Measurements from ENCODE around the gene ATP10B.

The ATP10B gene

GRCh38 chr5:160792281-160792680 is 59.7 kb downstream of the ATP10B start:
- Histone ChIP-seq H3K9me3 (ENCODE audit: control insufficient read depth, low read length) (no peaks in the 10 kb centered on the region), H3K36me3 (ENCODE audit: control insufficient read depth, insufficient read depth, low read length) (no peaks in the 10 kb centered on the region), H3K27me3 (replicated peaks; ENCODE audit: control insufficient read depth, insufficient read depth, low read length, poor library complexity, severe bottlenecking) (no peaks in the 10 kb centered on the region), H3K4me1 (ENCODE audit: control insufficient read depth, insufficient read depth, low read length, poor library complexity, severe bottlenecking) (no peaks in the 10 kb centered on the region), H3K4me3 (ENCODE audit: insufficient read depth, low read depth, low read length, poor library complexity, severe bottlenecking) (no peak overlapping the region), H3K27ac (ENCODE audit: insufficient read depth, low read length, poor library complexity, severe bottlenecking) (no peak overlapping the region)
- no peak for DNase-seq

DNA sequence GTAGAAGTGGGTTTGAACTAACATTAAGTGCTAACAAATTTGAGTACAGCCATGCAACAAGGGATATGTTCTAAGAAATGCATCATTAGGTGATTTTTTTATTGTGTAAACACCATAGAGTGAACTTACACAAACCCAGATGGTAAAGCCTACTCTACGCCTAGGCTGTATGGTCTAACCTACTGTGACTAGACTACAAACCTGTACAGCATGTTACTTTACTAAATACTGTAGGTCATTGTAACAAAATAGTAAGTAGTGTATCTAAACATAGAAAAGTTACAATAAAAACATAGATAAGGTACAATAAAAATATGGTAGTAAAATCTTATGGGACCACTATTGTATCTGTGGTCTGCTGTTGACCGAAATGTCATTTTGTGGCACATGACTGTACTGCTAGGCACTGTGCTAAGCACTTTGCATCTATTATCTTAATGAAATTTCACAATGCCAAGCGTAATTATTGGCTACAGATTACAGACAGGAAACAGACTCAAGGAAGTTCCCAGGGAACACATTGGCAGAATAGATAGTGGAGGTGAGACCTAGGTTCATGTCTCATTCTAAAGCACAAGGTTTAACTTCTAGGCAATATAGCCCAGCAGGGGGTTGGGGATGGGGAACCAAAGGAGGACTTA is 62.7 kb downstream of the ATP10B start:
- H3K36me3 ChIP-seq (ENCODE audit: control insufficient read depth, insufficient read depth, low read length), result no peaks in the 10 kb centered on the region
- no peaks in the 10 kb centered on the region for H3K4me1 ChIP-seq (ENCODE audit: control insufficient read depth, insufficient read depth, low read length, poor library complexity, severe bottlenecking)
- no peak overlapping the region for H3K27ac ChIP-seq (ENCODE audit: insufficient read depth, low read length, poor library complexity, severe bottlenecking)
- H3K4me3 ChIP-seq (ENCODE audit: insufficient read depth, low read depth, low read length, poor library complexity, severe bottlenecking), result no peak overlapping the region
- DNase-seq, result no peak
- H3K27me3 ChIP-seq (replicated peaks; ENCODE audit: control insufficient read depth, insufficient read depth, low read length, poor library complexity, severe bottlenecking), result no peaks in the 10 kb centered on the region
- H3K9me3 ChIP-seq (ENCODE audit: control insufficient read depth, low read length), result no peaks in the 10 kb centered on the region

DNA sequence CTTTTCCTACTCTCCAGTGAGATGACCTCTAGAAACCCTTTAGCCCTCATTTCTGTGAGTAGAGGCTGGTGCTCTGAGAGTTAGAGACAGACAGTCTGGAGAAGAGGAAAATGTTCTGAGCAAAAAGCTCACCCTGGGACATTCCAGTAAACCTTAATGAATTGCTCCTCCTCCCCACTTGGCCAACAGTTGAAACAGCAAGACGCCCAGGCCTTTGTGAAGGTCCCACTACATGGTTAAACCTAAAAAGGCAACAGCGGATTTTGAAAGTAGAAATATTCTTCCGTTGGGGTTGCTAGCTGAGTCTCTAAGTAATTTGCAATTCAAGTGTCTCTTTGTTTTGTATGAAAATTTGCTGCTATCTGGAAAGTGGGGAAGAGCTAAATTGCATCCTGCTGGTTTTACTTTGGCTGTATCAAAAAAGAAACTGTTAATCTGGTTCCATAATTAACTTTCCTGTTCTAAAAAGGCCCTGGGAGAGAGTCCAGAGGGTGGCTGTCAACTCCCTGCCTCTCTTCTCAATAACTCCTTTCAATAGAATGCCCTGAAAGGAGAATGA is 63.8 kb downstream of the ATP10B start:
- Histone ChIP-seq H3K4me3 (ENCODE audit: insufficient read depth, low read depth, low read length, poor library complexity, severe bottlenecking) (no peak overlapping the region), H3K9me3 (ENCODE audit: control insufficient read depth, low read length) (no peaks in the 10 kb centered on the region), H3K36me3 (ENCODE audit: control insufficient read depth, insufficient read depth, low read length) (no peaks in the 10 kb centered on the region), H3K27me3 (replicated peaks; ENCODE audit: control insufficient read depth, insufficient read depth, low read length, poor library complexity, severe bottlenecking) (no peaks in the 10 kb centered on the region), H3K4me1 (ENCODE audit: control insufficient read depth, insufficient read depth, low read length, poor library complexity, severe bottlenecking) (no peaks in the 10 kb centered on the region), H3K27ac (ENCODE audit: insufficient read depth, low read length, poor library complexity, severe bottlenecking) (no peak overlapping the region)
- DNase-seq, result no peak

- no peak for DNase-seq
- Histone ChIP-seq H3K27me3 (replicated peaks; ENCODE audit: control insufficient read depth, insufficient read depth, low read length, poor library complexity, severe bottlenecking) (no peaks in the 10 kb centered on the region), H3K9me3 (ENCODE audit: control insufficient read depth, low read length) (no peaks in the 10 kb centered on the region), H3K27ac (ENCODE audit: insufficient read depth, low read length, poor library complexity, severe bottlenecking) (no peak overlapping the region), H3K4me1 (ENCODE audit: control insufficient read depth, insufficient read depth, low read length, poor library complexity, severe bottlenecking) (no peaks in the 10 kb centered on the region), H3K4me3 (ENCODE audit: insufficient read depth, low read depth, low read length, poor library complexity, severe bottlenecking) (no peak overlapping the region), H3K36me3 (ENCODE audit: control insufficient read depth, insufficient read depth, low read length) (no peaks in the 10 kb centered on the region)
These were observed 64.8 kb downstream of the ATP10B start for GRCh38 chr5:160787240-160787639.

- DNase-seq, result no peak
- no peaks in the 10 kb centered on the region for H3K27me3 ChIP-seq (replicated peaks; ENCODE audit: control insufficient read depth, insufficient read depth, low read length, poor library complexity, severe bottlenecking)
- no peaks in the 10 kb centered on the region for H3K36me3 ChIP-seq (ENCODE audit: control insufficient read depth, insufficient read depth, low read length)
- no peaks in the 10 kb centered on the region for H3K9me3 ChIP-seq (ENCODE audit: control insufficient read depth, low read length)
- no peak overlapping the region for H3K27ac ChIP-seq (ENCODE audit: insufficient read depth, low read length, poor library complexity, severe bottlenecking)
- no peak overlapping the region for H3K4me3 ChIP-seq (ENCODE audit: insufficient read depth, low read depth, low read length, poor library complexity, severe bottlenecking)
- H3K4me1 ChIP-seq (ENCODE audit: control insufficient read depth, insufficient read depth, low read length, poor library complexity, severe bottlenecking), result no peaks in the 10 kb centered on the region
These were observed 77.2 kb downstream of the ATP10B start for GRCh38 chr5:160774666-160775315.

DNA sequence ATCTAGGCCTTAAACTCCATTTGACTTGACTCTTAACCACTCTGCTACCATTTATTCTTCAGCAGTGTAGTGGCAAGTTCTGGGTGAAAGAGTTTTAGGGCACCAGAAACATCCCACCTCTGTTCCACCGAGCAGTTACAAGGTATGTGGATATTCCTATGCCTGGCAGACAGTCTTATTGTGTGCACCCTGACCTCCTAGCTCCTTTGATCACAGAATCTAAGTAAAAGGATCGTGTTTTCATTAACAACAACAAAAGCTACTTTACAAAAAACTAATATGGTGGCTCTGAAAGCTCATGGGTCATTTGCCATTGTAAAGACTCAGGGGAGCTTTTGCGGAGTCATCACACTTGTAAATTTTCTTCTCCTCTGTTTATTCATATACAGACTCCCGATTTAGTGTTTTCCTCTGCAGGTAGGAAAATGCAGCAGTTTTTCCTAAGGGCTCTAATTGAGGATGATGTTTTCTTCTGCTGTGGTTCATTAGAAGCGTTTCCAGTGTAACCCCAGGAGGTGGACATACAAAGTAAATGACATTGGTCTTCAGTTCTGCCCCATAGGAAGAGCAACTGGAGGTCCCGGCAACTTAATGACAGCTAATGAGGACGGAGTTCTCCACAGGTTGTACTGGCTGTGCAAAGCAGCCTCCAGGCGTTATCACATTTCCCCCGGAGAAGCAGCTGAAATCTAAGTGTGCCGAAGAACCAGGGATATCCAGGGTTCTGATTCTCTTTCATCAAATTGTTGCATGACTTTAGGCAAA is 78.2 kb downstream of the ATP10B start:
- no peaks in the 10 kb centered on the region for H3K4me1 ChIP-seq (ENCODE audit: control insufficient read depth, insufficient read depth, low read length, poor library complexity, severe bottlenecking)

DNA sequence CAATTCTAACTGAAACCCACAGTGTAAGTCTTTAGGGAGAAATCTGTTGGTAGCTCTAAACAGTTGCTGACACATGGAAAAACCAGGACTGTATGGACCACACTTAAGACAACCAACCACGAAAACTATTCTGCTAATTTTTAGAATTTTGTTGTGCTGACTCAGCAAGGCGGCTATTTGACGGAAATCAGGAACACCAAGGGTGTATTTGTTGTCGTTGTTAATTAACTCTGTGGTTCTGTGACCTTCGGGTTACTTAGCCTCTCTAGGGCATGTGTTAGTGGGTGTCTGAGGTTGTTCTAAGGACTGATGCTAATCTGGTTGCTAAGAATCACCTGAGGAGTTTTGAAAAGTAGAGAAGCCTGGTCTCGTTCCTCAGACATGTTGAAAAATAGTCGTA is 79.2 kb downstream of the ATP10B start:
- DNase-seq, result no peak
- H3K4me1 ChIP-seq (ENCODE audit: control insufficient read depth, insufficient read depth, low read length, poor library complexity, severe bottlenecking), result no peaks in the 10 kb centered on the region
- H3K27me3 ChIP-seq (replicated peaks; ENCODE audit: control insufficient read depth, insufficient read depth, low read length, poor library complexity, severe bottlenecking), result no peaks in the 10 kb centered on the region
- no peak overlapping the region for H3K4me3 ChIP-seq (ENCODE audit: insufficient read depth, low read depth, low read length, poor library complexity, severe bottlenecking)
- H3K27ac ChIP-seq (ENCODE audit: insufficient read depth, low read length, poor library complexity, severe bottlenecking), result no peak overlapping the region
- H3K36me3 ChIP-seq (ENCODE audit: control insufficient read depth, insufficient read depth, low read length), result no peaks in the 10 kb centered on the region
- H3K9me3 ChIP-seq (ENCODE audit: control insufficient read depth, low read length), result no peaks in the 10 kb centered on the region

More for the DNA sequence above, 78.2 kb downstream of the ATP10B start:
- H3K9me3 ChIP-seq (ENCODE audit: control insufficient read depth, low read length), result no peaks in the 10 kb centered on the region
- DNase-seq, result no peak
- H3K27me3 ChIP-seq (replicated peaks; ENCODE audit: control insufficient read depth, insufficient read depth, low read length, poor library complexity, severe bottlenecking), result no peaks in the 10 kb centered on the region
- H3K36me3 ChIP-seq (ENCODE audit: control insufficient read depth, insufficient read depth, low read length), result no peaks in the 10 kb centered on the region
- no peak overlapping the region for H3K4me3 ChIP-seq (ENCODE audit: insufficient read depth, low read depth, low read length, poor library complexity, severe bottlenecking)
- no peak overlapping the region for H3K27ac ChIP-seq (ENCODE audit: insufficient read depth, low read length, poor library complexity, severe bottlenecking)

GRCh38 chr5:160770718-160771117 is 81.3 kb downstream of the ATP10B start:
- H3K36me3 ChIP-seq (ENCODE audit: control insufficient read depth, insufficient read depth, low read length), result no peaks in the 10 kb centered on the region
- DNase-seq, result no peak
- no peak overlapping the region for H3K4me3 ChIP-seq (ENCODE audit: insufficient read depth, low read depth, low read length, poor library complexity, severe bottlenecking)
- no peaks in the 10 kb centered on the region for H3K9me3 ChIP-seq (ENCODE audit: control insufficient read depth, low read length)
- H3K27ac ChIP-seq (ENCODE audit: insufficient read depth, low read length, poor library complexity, severe bottlenecking), result no peak overlapping the region
- no peaks in the 10 kb centered on the region for H3K27me3 ChIP-seq (replicated peaks; ENCODE audit: control insufficient read depth, insufficient read depth, low read length, poor library complexity, severe bottlenecking)
- H3K4me1 ChIP-seq (ENCODE audit: control insufficient read depth, insufficient read depth, low read length, poor library complexity, severe bottlenecking), result no peaks in the 10 kb centered on the region

GRCh38 chr5:160769301-160769700 is 82.7 kb downstream of the ATP10B start:
- H3K4me1 ChIP-seq (ENCODE audit: control insufficient read depth, insufficient read depth, low read length, poor library complexity, severe bottlenecking), result no peaks in the 10 kb centered on the region
- no peak overlapping the region for H3K4me3 ChIP-seq (ENCODE audit: insufficient read depth, low read depth, low read length, poor library complexity, severe bottlenecking)
- no peak for DNase-seq
- no peaks in the 10 kb centered on the region for H3K9me3 ChIP-seq (ENCODE audit: control insufficient read depth, low read length)
- H3K27me3 ChIP-seq (replicated peaks; ENCODE audit: control insufficient read depth, insufficient read depth, low read length, poor library complexity, severe bottlenecking), result no peaks in the 10 kb centered on the region
- no peaks in the 10 kb centered on the region for H3K36me3 ChIP-seq (ENCODE audit: control insufficient read depth, insufficient read depth, low read length)
- no peak overlapping the region for H3K27ac ChIP-seq (ENCODE audit: insufficient read depth, low read length, poor library complexity, severe bottlenecking)

DNA sequence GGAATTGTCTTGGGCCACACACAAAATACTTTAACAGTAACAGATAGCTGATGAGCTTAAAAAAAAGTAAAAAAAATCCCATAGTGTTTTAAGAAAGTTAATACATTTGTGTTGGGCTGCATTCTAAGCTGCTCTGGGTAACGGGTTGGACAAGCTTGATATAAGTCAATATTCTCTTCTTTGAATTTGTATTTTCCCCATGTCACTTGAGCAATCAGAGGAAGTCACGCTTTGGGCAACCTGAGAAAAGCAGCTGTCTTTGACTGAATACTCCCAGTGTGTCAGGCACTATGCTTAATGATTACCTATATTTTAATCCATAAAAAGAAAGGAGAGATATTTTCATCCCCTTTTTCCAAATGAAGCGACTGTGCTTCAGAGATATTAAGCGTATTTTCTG is 84.9 kb downstream of the ATP10B start:
- H3K4me3 ChIP-seq (ENCODE audit: insufficient read depth, low read depth, low read length, poor library complexity, severe bottlenecking), result no peak overlapping the region
- no peaks in the 10 kb centered on the region for H3K9me3 ChIP-seq (ENCODE audit: control insufficient read depth, low read length)
- no peaks in the 10 kb centered on the region for H3K27me3 ChIP-seq (replicated peaks; ENCODE audit: control insufficient read depth, insufficient read depth, low read length, poor library complexity, severe bottlenecking)
- H3K27ac ChIP-seq (ENCODE audit: insufficient read depth, low read length, poor library complexity, severe bottlenecking), result no peak overlapping the region
- no peaks in the 10 kb centered on the region for H3K4me1 ChIP-seq (ENCODE audit: control insufficient read depth, insufficient read depth, low read length, poor library complexity, severe bottlenecking)
- H3K36me3 ChIP-seq (ENCODE audit: control insufficient read depth, insufficient read depth, low read length), result no peaks in the 10 kb centered on the region
- no peak for DNase-seq
